GM12864 (cell line): ENCODE results near the gene POC5.
"Not testable (repeated sequence)": the region's sequence is repeated elsewhere in the genome, so short reads cannot be mapped to it uniquely, and the experiment has no call there.

Source experiments
- DNase-seq: peaks from one replicate; pipeline ENCODE4 v3.0.0-alpha.2; 2011; ENCODE audit warnings: low read depth
- H3K4me3 ChIP-seq: 2 replicates; pipeline ENCODE4 v1.5.1; 2011; ENCODE audit warnings: mild to moderate bottlenecking, low read depth, low read length, control low read depth
- CTCF ChIP-seq: IDR thresholded peaks from 2 replicates; pipeline ENCODE4 v1.5.1; 2011; ENCODE audit warnings: low read depth, mild to moderate bottlenecking, moderate library complexity, low read length, control low read depth, inconsistent platforms; ENCODE audit errors: missing control alignments

POC5 gene

GRCh38 chr5:75706775-75707174 is 10.5 kb downstream of the POC5 start:
- no peak for TF ChIP-seq CTCF
- no peak overlapping the region for H3K4me3 ChIP-seq
- DNase-seq: no peak

GRCh38 chr5:75706016-75706415 is 11.2 kb downstream of the POC5 start:
- DNase-seq: no peak
- no peak overlapping the region for H3K4me3 ChIP-seq
- TF ChIP-seq CTCF: no peak

- H3K4me3 ChIP-seq: no peak overlapping the region
- no peak for DNase-seq
- no peak for TF ChIP-seq CTCF
Observed at GRCh38 chr5:75701856-75702255, 15.4 kb downstream of the POC5 start.

GRCh38 chr5:75695472-75696351 is 21.5 kb downstream of the POC5 start:
- not testable (repeated sequence) for DNase-seq, H3K4me3 ChIP-seq

- TF ChIP-seq CTCF: no peak
- H3K4me3 ChIP-seq: no peak overlapping the region
Observed at GRCh38 chr5:75694781-75695180, 22.5 kb downstream of the POC5 start.

GRCh38 chr5:75690669-75691068 is 26.6 kb downstream of the POC5 start:
- H3K4me3 ChIP-seq: no peak overlapping the region
- DNase-seq: no peak
- no peak for TF ChIP-seq CTCF

More at GRCh38 chr5:75694781-75695180, 22.5 kb downstream of the POC5 start:
- DNase-seq: no peak

GRCh38 chr5:75686480-75686879 is 30.8 kb downstream of the POC5 start:
- no peak for DNase-seq

More at GRCh38 chr5:75686480-75686879, 30.8 kb downstream of the POC5 start:
- TF ChIP-seq CTCF: no peak
- no peak overlapping the region for H3K4me3 ChIP-seq
